ENCODE data around the gene APBA1.

APBA1 gene

DNA sequence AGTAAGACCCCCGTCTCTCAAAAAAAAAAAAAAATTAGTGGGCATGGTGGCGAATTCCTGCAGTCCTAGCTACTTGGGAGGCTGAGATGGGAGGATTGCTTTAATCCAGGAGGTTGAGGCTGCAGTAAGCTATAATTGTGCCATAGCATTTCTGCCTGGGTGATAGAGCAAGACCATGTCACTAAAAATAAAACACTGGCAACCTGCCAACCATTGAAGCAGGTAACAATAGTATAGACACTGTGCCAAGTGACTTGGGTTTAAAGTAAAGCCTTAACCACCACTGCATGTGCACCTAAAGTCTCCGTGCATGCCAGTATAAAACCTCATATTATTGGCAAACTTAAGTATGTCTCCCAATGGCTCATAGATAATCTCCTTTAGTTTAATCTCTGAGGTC, 3.4 kb upstream of the APBA1 start:
- ATAC-seq, result no peak

DNA sequence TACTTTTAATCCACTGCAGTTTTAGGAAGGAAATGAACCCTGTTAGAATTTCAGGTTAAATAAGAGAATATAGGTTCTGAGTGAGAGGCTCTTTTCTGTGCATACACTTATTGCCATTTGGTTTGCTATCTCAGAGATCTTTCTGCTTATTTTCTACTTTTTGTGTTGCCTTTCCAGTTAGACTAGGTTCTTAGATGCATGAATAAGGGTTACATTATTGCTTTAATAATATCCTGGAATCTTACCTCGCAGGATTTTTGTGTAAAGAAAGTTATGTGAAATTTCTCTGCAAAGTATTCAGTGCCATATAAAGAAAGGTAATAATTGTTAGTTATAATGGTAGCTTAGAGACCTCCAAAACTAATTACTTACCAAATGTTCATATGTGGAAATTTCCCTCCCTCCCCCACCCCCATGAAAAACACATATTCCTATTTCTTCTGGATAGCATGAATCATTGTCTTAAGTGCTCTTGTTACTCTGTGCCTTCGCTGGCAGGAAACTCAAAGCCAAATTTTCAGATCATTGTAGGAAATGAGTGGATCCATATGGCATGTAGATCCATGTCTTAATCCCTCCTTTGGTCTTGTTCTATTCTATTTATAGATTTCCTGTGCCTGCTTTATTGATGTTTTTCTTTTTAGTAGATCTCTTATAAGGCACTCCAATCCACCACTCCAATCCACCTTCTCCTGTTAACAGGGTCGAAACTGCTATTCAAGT, 2.7 kb upstream of the APBA1 start:
- ATAC-seq, result peak; percentile 36
- TF ChIP-seq CSDC2 (CRISPR knock-in tag; IDR thresholded peaks at IDR 0.05) (no peak), GLIS3 (CRISPR knock-in tag; IDR thresholded peaks at IDR 0.05) (no peak), ZFP30 (CRISPR knock-in tag; IDR thresholded peaks at IDR 0.05) (no peak), ZC3H10 (CRISPR knock-in tag; IDR thresholded peaks at IDR 0.05) (no peak), TSHZ2 (CRISPR knock-in tag; IDR thresholded peaks at IDR 0.05) (no peak), ZNF565 (CRISPR knock-in tag; conservative IDR thresholded peaks at IDR 0.05; ENCODE audit: low read depth) (no peak), ZFP3 (CRISPR knock-in tag; IDR thresholded peaks at IDR 0.05) (no peak), ZNF8 (CRISPR knock-in tag; IDR thresholded peaks at IDR 0.05) (no peak), TCF4 (CRISPR knock-in tag; IDR thresholded peaks at IDR 0.05; ENCODE audit: borderline replicate concordance) (no peak), ZNF70 (CRISPR knock-in tag; IDR thresholded peaks at IDR 0.05) (no peak)
- TF ChIP-seq, protein P1, sequence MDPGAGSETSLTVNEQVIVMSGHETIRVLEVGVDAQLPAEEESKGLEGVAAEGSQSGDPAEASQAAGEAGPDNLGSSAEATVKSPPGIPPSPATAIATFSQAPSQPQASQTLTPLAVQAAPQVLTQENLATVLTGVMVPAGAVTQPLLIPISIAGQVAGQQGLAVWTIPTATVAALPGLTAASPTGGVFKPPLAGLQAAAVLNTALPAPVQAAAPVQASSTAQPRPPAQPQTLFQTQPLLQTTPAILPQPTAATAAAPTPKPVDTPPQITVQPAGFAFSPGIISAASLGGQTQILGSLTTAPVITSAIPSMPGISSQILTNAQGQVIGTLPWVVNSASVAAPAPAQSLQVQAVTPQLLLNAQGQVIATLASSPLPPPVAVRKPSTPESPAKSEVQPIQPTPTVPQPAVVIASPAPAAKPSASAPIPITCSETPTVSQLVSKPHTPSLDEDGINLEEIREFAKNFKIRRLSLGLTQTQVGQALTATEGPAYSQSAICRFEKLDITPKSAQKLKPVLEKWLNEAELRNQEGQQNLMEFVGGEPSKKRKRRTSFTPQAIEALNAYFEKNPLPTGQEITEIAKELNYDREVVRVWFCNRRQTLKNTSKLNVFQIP (CRISPR knock-in tag; IDR thresholded peaks at IDR 0.05; ENCODE audit: borderline replicate concordance, low read depth), result no peak
- TF ChIP-seq, protein P2, sequence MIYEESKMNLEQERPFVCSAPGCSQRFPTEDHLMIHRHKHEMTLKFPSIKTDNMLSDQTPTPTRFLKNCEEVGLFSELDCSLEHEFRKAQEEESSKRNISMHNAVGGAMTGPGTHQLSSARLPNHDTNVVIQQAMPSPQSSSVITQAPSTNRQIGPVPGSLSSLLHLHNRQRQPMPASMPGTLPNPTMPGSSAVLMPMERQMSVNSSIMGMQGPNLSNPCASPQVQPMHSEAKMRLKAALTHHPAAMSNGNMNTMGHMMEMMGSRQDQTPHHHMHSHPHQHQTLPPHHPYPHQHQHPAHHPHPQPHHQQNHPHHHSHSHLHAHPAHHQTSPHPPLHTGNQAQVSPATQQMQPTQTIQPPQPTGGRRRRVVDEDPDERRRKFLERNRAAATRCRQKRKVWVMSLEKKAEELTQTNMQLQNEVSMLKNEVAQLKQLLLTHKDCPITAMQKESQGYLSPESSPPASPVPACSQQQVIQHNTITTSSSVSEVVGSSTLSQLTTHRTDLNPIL (CRISPR knock-in tag; IDR thresholded peaks at IDR 0.05; ENCODE audit: low read depth), result no peak

More for the DNA sequence above, 3.4 kb upstream of the APBA1 start:
- no peak for TF ChIP-seq BACH2 (CRISPR knock-in tag; IDR thresholded peaks at IDR 0.05; ENCODE audit: borderline replicate concordance)
- TF ChIP-seq, protein P1 (CRISPR knock-in tag; IDR thresholded peaks at IDR 0.05; ENCODE audit: borderline replicate concordance, low read depth), result no peak
- TF ChIP-seq ARNTL (CRISPR knock-in tag; IDR thresholded peaks at IDR 0.05; ENCODE audit: borderline replicate concordance, low read depth), result no peak
- no peak for TF ChIP-seq ZNF70 (CRISPR knock-in tag; IDR thresholded peaks at IDR 0.05)
- TF ChIP-seq GLIS3 (CRISPR knock-in tag; IDR thresholded peaks at IDR 0.05), result no peak
- TF ChIP-seq ZNF565 (CRISPR knock-in tag; conservative IDR thresholded peaks at IDR 0.05; ENCODE audit: low read depth), result no peak
- TF ChIP-seq PPARA (CRISPR knock-in tag; IDR thresholded peaks at IDR 0.05; ENCODE audit: borderline replicate concordance), result no peak
- no peak for TF ChIP-seq ZC3H10 (CRISPR knock-in tag; IDR thresholded peaks at IDR 0.05)
- no peak for TF ChIP-seq ISL1 (CRISPR knock-in tag; IDR thresholded peaks at IDR 0.05)
- no peak for TF ChIP-seq SNAI2 (CRISPR knock-in tag; IDR thresholded peaks at IDR 0.05)
- no peak for TF ChIP-seq ESRRG (CRISPR knock-in tag; IDR thresholded peaks at IDR 0.05)
- no peak for TF ChIP-seq RARB (CRISPR knock-in tag; IDR thresholded peaks at IDR 0.05)
- no peak for TF ChIP-seq TCF4 (CRISPR knock-in tag; IDR thresholded peaks at IDR 0.05; ENCODE audit: borderline replicate concordance)
- TF ChIP-seq ZFP30 (CRISPR knock-in tag; IDR thresholded peaks at IDR 0.05), result no peak

DNA sequence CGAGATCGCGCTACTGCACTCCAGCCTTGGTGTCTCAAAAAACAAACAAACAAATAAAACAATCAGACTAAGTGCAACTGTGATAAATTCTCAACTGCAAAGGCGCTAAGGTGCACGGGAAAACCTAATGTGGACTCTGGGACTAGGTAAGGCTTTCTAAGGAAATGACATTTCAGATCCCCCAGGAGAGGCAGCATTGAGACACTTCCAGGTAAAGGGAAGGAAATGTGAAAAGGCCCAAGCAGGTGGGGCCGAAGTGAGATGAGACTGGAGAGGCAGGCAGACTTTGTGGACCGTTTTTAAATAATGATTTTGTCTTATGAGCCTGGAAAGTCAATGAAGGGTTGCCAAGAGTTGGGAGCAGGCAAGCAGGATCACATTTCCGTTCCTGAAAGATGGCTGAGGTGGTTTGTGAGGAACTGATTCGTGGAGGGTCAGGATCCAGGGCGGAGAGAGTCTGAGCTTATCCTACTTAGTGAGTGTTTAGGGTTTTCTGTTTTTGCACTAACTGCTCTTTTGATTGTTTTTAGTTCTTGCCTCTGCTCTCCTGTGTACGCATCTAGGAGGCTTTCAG, 2.0 kb upstream of the APBA1 start:
- no peak for TF ChIP-seq OSR1 (CRISPR knock-in tag; IDR thresholded peaks at IDR 0.05)
- TF ChIP-seq TCF4 (CRISPR knock-in tag; IDR thresholded peaks at IDR 0.05; ENCODE audit: borderline replicate concordance), result no peak
- no peak for TF ChIP-seq GLIS3 (CRISPR knock-in tag; IDR thresholded peaks at IDR 0.05)
- no peak for TF ChIP-seq ZC3H10 (CRISPR knock-in tag; IDR thresholded peaks at IDR 0.05)
- TF ChIP-seq, protein P1 (CRISPR knock-in tag; IDR thresholded peaks at IDR 0.05; ENCODE audit: borderline replicate concordance, low read depth), result no peak
- no peak for TF ChIP-seq ZNF8 (CRISPR knock-in tag; IDR thresholded peaks at IDR 0.05)
- no peak for ATAC-seq

All from SK-N-SH treated with all-trans-retinoic acid at 6 μM for 48 hours (cell line).